Measurements from ENCODE around the gene RGL1. TPM values are rescaled to one million over a fixed set of nuclear protein-coding genes. Genes with fewer than 3 reads are reported as not detected.

Gene RGL1
- total RNA-seq, 1 experiment from 2014 or later: 1.3 TPM

DNA sequence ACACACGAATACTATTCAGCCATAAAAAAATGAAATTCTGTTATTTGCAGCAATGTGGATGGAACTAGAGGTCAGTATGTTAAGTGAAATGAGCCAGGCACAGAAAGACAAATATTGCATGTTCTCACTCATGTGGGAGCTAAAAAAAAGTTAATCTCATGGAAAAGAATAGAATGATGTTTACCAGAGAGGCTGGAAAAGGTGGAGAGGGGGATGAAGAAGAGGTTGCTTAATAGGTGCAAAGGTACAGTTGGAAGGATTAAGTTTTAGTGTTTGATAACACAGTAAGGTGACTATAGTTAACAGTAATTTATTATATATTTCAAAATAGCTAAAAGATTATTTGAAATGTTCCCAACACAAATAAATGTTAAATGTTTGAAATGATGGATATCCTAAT lies 10.8 kb upstream of the RGL1 start:
- Histone ChIP-seq H4K20me1 (ENCODE audit: insufficient read depth) (no peaks in the 10 kb centered on the region), H3K27me3 (ENCODE audit: insufficient read depth, low read length) (no peaks in the 10 kb centered on the region), H3K4me2 (ENCODE audit: low read length) (no peak overlapping the region), H3K9ac (ENCODE audit: low read length) (no peak overlapping the region), H3K79me2 (ENCODE audit: insufficient read depth, low read length) (no peaks in the 10 kb centered on the region), H3K4me1 (ENCODE audit: control insufficient read depth in 1 of 2, insufficient read depth in 2 of 2, low read length in 2 of 2) (no peaks in the 10 kb centered on the region), H3K9me2 (ENCODE audit: insufficient read depth) (no peaks in the 10 kb centered on the region), H3K36me3 (ENCODE audit: control insufficient read depth in 1 of 2, insufficient read depth in 2 of 2, low read length in 2 of 2) (no peaks in the 10 kb centered on the region), H3K27ac (ENCODE audit: low read depth, low read length) (no peak overlapping the region), H3K4me3 (replicated peaks in 1 of 2; ENCODE audit: low read depth in 1 of 2, low read length in 2 of 2) (no peak overlapping the region), H3K9me3 (ENCODE audit: control insufficient read depth in 1 of 2, insufficient read depth in 1 of 2, low read depth in 1 of 2, low read length in 2 of 2) (no peaks in the 10 kb centered on the region), H2AFZ (ENCODE audit: low read depth, low read length, poor library complexity, severe bottlenecking) (no peak overlapping the region)
- TF ChIP-seq ELF1 (IDR thresholded peaks at IDR 0.05; ENCODE audit: borderline replicate concordance, low read depth) (no peak), FOSL1 (IDR thresholded peaks at IDR 0.05; ENCODE audit: low read depth) (no peak), CBX3 (IDR thresholded peaks at IDR 0.05; ENCODE audit: low read depth) (no peak), ZNF274 (IDR thresholded peaks at IDR 0.05; ENCODE audit: low read depth, low read length) (no peak), POLR2A (IDR thresholded peaks at IDR 0.05; ENCODE audit: borderline replicate concordance, extremely low read depth, insufficient read depth, insufficient read length) (no peak), SIN3A (IDR thresholded peaks at IDR 0.05; ENCODE audit: low read depth) (no peak), POLR2AphosphoS5 (IDR thresholded peaks at IDR 0.05; ENCODE audit: low read depth, low read length) (no peak), SRF (IDR thresholded peaks at IDR 0.05; ENCODE audit: low read depth) (no peak), JUND (IDR thresholded peaks at IDR 0.05) (no peak)
- TF ChIP-seq, protein P1, sequence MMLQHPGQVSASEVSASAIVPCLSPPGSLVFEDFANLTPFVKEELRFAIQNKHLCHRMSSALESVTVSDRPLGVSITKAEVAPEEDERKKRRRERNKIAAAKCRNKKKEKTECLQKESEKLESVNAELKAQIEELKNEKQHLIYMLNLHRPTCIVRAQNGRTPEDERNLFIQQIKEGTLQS (IDR thresholded peaks at IDR 0.05): no peak
- no peak for ATAC-seq
- RAD21 ChIA-PET (ENCODE audit: low non-redundant PET in 1 of 2, low total read pairs in 2 of 2, uncharacterized antibody in 2 of 2, unreplicated experiment in 2 of 2): no interaction called here
- no peak for DNase-seq (ENCODE audit: low read depth, low spot score)
- intact Hi-C loops (cut with micrococcal nuclease): no loop called here
- POLR2A ChIA-PET: no interaction called here
- CTCF ChIA-PET: no interaction called here
- no TSS peak for BruUV-seq (replicated peaks)

DNA sequence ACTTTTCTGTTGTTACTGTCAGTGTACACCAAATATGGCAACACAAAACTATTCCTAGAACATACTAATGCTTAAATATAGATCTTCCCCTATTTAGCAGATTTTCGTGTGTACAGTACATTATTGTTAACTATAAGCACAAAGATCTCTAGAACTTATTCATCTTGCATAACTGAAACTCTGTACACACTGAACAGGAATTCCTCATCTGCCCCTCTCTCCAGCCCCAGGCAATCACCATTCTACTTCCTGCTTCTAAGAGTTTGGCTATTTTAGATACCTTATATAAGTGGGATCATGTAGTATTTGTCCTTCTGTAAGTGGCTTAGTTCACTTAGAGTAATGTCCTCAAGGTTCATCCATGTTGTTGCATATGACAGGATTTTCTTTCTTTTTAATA lies 4.5 kb upstream of the RGL1 start:
- no peaks in the 10 kb centered on the region for H3K79me2 ChIP-seq (ENCODE audit: insufficient read depth, low read length)
- H4K20me1 ChIP-seq (ENCODE audit: insufficient read depth): no peaks in the 10 kb centered on the region
- TF ChIP-seq, protein P2, sequence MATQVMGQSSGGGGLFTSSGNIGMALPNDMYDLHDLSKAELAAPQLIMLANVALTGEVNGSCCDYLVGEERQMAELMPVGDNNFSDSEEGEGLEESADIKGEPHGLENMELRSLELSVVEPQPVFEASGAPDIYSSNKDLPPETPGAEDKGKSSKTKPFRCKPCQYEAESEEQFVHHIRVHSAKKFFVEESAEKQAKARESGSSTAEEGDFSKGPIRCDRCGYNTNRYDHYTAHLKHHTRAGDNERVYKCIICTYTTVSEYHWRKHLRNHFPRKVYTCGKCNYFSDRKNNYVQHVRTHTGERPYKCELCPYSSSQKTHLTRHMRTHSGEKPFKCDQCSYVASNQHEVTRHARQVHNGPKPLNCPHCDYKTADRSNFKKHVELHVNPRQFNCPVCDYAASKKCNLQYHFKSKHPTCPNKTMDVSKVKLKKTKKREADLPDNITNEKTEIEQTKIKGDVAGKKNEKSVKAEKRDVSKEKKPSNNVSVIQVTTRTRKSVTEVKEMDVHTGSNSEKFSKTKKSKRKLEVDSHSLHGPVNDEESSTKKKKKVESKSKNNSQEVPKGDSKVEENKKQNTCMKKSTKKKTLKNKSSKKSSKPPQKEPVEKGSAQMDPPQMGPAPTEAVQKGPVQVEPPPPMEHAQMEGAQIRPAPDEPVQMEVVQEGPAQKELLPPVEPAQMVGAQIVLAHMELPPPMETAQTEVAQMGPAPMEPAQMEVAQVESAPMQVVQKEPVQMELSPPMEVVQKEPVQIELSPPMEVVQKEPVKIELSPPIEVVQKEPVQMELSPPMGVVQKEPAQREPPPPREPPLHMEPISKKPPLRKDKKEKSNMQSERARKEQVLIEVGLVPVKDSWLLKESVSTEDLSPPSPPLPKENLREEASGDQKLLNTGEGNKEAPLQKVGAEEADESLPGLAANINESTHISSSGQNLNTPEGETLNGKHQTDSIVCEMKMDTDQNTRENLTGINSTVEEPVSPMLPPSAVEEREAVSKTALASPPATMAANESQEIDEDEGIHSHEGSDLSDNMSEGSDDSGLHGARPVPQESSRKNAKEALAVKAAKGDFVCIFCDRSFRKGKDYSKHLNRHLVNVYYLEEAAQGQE (IDR thresholded peaks at IDR 0.05; ENCODE audit: low read depth): no peak
- no peak for TF ChIP-seq ZNF274 (IDR thresholded peaks at IDR 0.05; ENCODE audit: low read depth, low read length)
- no peak for TF ChIP-seq SP1 (IDR thresholded peaks at IDR 0.05; ENCODE audit: low read depth)
- TF ChIP-seq SIN3A (IDR thresholded peaks at IDR 0.05; ENCODE audit: low read depth): no peak
- TF ChIP-seq EZH2 (IDR thresholded peaks at IDR 0.05): no peak
- no peak for TF ChIP-seq YY1 (IDR thresholded peaks at IDR 0.05; ENCODE audit: extremely low read depth, insufficient replicate concordance, low read depth, low read length)
- no peak for TF ChIP-seq EZH2phosphoT487 (IDR thresholded peaks at IDR 0.05; ENCODE audit: borderline replicate concordance)
- TF ChIP-seq, protein P1 (IDR thresholded peaks at IDR 0.05): no peak
- TF ChIP-seq, protein P3, sequence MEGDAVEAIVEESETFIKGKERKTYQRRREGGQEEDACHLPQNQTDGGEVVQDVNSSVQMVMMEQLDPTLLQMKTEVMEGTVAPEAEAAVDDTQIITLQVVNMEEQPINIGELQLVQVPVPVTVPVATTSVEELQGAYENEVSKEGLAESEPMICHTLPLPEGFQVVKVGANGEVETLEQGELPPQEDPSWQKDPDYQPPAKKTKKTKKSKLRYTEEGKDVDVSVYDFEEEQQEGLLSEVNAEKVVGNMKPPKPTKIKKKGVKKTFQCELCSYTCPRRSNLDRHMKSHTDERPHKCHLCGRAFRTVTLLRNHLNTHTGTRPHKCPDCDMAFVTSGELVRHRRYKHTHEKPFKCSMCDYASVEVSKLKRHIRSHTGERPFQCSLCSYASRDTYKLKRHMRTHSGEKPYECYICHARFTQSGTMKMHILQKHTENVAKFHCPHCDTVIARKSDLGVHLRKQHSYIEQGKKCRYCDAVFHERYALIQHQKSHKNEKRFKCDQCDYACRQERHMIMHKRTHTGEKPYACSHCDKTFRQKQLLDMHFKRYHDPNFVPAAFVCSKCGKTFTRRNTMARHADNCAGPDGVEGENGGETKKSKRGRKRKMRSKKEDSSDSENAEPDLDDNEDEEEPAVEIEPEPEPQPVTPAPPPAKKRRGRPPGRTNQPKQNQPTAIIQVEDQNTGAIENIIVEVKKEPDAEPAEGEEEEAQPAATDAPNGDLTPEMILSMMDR (IDR thresholded peaks at IDR 0.05 in 2 of 3, conservative IDR thresholded peaks at IDR 0.05 in 1 of 3; ENCODE audit: borderline replicate concordance in 1 of 3, insufficient read depth in 1 of 3, low read depth in 2 of 3, low read length in 2 of 3): no peak
- RAD21 ChIA-PET (ENCODE audit: low non-redundant PET in 1 of 2, low total read pairs in 2 of 2, uncharacterized antibody in 2 of 2, unreplicated experiment in 2 of 2): no interaction called here
- no peak overlapping the region for H3K27ac ChIP-seq (ENCODE audit: low read depth, low read length)
- CTCF ChIA-PET: no interaction called here
- H2AFZ ChIP-seq (ENCODE audit: low read depth, low read length, poor library complexity, severe bottlenecking): no peak overlapping the region
- no peaks in the 10 kb centered on the region for H3K9me2 ChIP-seq (ENCODE audit: insufficient read depth)
- H3K4me2 ChIP-seq (ENCODE audit: low read length): no peak overlapping the region
- no peak overlapping the region for H3K9ac ChIP-seq (ENCODE audit: low read length)
- POLR2A ChIA-PET: no interaction called here
- no peak for ATAC-seq
- no TSS peak for BruUV-seq (replicated peaks)
- H3K4me3 ChIP-seq (replicated peaks in 1 of 2; ENCODE audit: low read depth in 1 of 2, low read length in 2 of 2): no peak overlapping the region
- no peaks in the 10 kb centered on the region for H3K27me3 ChIP-seq (ENCODE audit: insufficient read depth, low read length)
- H3K36me3 ChIP-seq (ENCODE audit: control insufficient read depth in 1 of 2, insufficient read depth in 2 of 2, low read length in 2 of 2): no peaks in the 10 kb centered on the region
- intact Hi-C loops (cut with micrococcal nuclease): no loop called here
- no peak for DNase-seq (ENCODE audit: low read depth, low spot score)
- H3K9me3 ChIP-seq (ENCODE audit: control insufficient read depth in 1 of 2, insufficient read depth in 1 of 2, low read depth in 1 of 2, low read length in 2 of 2): no peaks in the 10 kb centered on the region
- H3K4me1 ChIP-seq (ENCODE audit: control insufficient read depth in 1 of 2, insufficient read depth in 2 of 2, low read length in 2 of 2): peaks cover 0 to 12% of the 10 kb centered on the region in 2 experiments; a peak in 1 of 4 replicates
